Measurements from ENCODE around the gene TCF7L1.
"Not testable (repeated sequence)": the region's sequence is repeated elsewhere in the genome, so short reads cannot be mapped to it uniquely, and the experiment has no call there.

Gene TCF7L1

GRCh38 chr2:85132397-85132796, 795 bp upstream of the TCF7L1 start:
- DNase-seq: no peak

GRCh38 chr2:85133751-85134254, 611 bp downstream of the TCF7L1 start:
- DNase-seq: no peak

GRCh38 chr2:85134255-85134895, 1.2 kb downstream of the TCF7L1 start:
- DNase-seq: no peak

GRCh38 chr2:85134896-85135659, 1.9 kb downstream of the TCF7L1 start:
- no peak for DNase-seq

- no peak for DNase-seq
Observed at GRCh38 chr2:85135660-85135914, 2.4 kb downstream of the TCF7L1 start.

- no peak for DNase-seq
Observed at GRCh38 chr2:85137156-85137555, 4.0 kb downstream of the TCF7L1 start.

- DNase-seq: no peak
Observed at GRCh38 chr2:85143463-85144082, 10.4 kb downstream of the TCF7L1 start.

GRCh38 chr2:85145116-85145820, 12.1 kb downstream of the TCF7L1 start:
- DNase-seq: no peak

GRCh38 chr2:85148190-85148589, 15.0 kb downstream of the TCF7L1 start:
- DNase-seq: no peak

GRCh38 chr2:85151026-85151425, 17.8 kb downstream of the TCF7L1 start:
- DNase-seq: no peak

GRCh38 chr2:85152895-85153294, 19.7 kb downstream of the TCF7L1 start:
- DNase-seq: no peak

- DNase-seq: no peak
Observed at GRCh38 chr2:85154048-85154753, 21.0 kb downstream of the TCF7L1 start.

- DNase-seq: not testable (repeated sequence)
Observed at GRCh38 chr2:85155082-85155481, 21.9 kb downstream of the TCF7L1 start.

GRCh38 chr2:85156153-85156552, 23.0 kb downstream of the TCF7L1 start:
- no peak for DNase-seq

- no peak for DNase-seq
Observed at GRCh38 chr2:85156619-85157018, 23.4 kb downstream of the TCF7L1 start.

- no peak for DNase-seq
Observed at GRCh38 chr2:85157345-85157744, 24.2 kb downstream of the TCF7L1 start.

- no peak for DNase-seq
Observed at GRCh38 chr2:85158559-85159273, 25.5 kb downstream of the TCF7L1 start.

GRCh38 chr2:85159589-85159988, 26.4 kb downstream of the TCF7L1 start:
- DNase-seq: no peak

GRCh38 chr2:85160966-85161960, 28.1 kb downstream of the TCF7L1 start:
- no peak for DNase-seq

GRCh38 chr2:85162746-85163301, 29.6 kb downstream of the TCF7L1 start:
- no peak for DNase-seq

- DNase-seq: no peak
Observed at GRCh38 chr2:85163675-85164074, 30.5 kb downstream of the TCF7L1 start.
